Fibroblast of the aortic adventitia (primary cell): ENCODE data around the gene MTCH1. TPM values are rescaled to one million over a fixed set of nuclear protein-coding genes. Genes with fewer than 3 reads are reported as not detected.
A peak's percentile ranks its signal among the peaks of the same experiment; 100 is the strongest.

ENCODE experiments used
- DNase-seq: peaks from one replicate; pipeline ENCODE4 v3.0.0-alpha.2; 2010; ENCODE audit warnings: low read depth
- H3K4me3 ChIP-seq: 2 replicates; pipeline ENCODE4 v1.5.1; 2011; ENCODE audit warnings: low read depth, mild to moderate bottlenecking, control low read depth, low read length, moderate library complexity
- CTCF ChIP-seq: IDR thresholded peaks from 2 replicates; pipeline ENCODE4 v1.5.1; 2011; ENCODE audit warnings: mild to moderate bottlenecking, low read length, control low read depth, inconsistent platforms; ENCODE audit not compliant: insufficient read depth
- total RNA-seq: library from RNA; depleted of rRNA; stranded (reverse); fragments of >200 nt; gene quantifications from 2 replicates; pipeline ENCODE4 v1.2.3, GENCODE V29; 2012; ENCODE audit warnings: low replicate concordance

The MTCH1 gene
- total RNA-seq, 1 donor: 160 TPM

DNA sequence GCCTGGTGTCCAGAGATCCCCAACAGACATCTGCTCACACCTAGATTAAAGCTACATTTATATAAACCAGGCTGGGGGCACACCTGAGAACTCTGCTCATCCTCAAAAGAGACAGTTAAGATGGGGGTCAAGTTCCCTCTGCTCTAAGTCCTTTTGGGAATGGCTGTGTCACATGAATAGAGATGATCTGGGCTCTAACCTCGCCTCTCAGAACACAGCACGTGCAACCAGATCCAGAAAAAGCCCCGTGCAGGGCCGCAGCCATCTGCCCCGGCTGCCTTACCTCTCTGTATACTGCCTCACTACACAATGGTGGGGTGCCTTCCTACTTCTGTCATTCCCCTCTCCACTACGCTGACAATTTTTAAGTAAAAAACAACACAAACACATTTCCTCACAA is 5.9 kb downstream of the MTCH1 start:
- no peak for DNase-seq
- no peak overlapping the region for H3K4me3 ChIP-seq
- no peak for TF ChIP-seq CTCF

DNA sequence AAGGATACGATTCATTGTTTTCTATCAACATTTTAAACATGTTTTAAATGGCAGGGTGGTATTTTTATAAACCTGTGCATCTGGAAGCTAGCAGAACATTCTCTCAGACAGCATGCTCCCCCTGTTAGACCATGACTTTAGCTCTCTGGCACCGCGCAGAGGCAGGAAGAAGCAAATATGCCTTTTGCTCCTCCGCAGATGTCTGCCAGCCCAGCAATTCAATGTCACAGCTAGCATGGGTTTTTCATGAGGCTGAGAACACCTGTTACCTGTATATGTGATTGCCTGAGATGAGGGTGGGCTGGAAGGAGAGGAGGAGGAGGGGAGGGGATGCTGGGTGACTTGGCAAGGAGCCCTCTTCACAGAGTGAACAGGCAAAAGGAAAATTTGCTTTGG is 6.7 kb downstream of the MTCH1 start:
- DNase-seq: peak; percentile 75
- no peak overlapping the region for H3K4me3 ChIP-seq
- TF ChIP-seq CTCF: peak; percentile 91

DNA sequence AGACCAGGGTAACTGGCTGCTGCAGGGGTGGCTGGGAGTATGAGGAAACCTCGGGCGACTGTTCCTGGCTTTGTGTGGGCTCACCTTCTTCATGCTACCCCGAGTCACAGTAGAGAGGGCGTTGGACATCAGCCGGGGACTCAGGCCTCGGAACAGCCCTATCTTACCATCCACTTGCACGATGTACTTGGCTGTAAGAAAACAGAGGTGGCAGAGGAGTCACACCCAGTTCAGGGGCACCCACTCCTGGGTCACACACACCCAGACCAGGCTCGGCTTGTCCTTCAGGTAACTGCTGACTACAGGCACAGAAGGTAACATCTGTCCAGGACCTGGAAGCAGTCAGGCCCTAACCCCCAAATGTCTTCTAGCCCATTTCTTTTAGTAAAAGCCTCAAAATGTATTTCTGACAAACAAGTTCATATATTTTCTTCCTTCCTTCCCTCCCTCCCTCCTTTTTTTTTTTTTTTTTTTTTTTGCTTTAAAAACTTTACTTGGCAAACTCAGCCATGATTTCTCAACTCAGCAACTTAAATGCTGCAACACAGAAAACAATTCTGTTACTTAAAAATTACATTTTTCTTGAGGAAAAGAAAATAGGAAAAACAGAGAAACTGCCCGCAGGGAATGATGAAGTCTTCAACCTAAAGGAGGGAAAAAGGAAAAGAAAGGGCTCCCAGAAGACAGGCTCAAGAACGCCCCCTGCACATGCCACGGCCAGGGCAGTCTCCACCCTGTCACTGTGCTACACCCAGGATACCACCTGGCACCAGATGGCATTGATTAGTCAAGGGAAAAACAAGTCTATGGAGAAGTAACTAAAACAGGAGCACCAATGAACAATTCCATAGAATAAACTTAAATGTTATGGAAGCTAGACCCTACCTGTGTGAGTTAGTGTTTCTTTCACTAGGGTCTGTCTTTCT is 7.3 kb downstream of the MTCH1 start:
- no peak overlapping the region for H3K4me3 ChIP-seq
- DNase-seq: peak; percentile 37
- no peak for TF ChIP-seq CTCF

DNA sequence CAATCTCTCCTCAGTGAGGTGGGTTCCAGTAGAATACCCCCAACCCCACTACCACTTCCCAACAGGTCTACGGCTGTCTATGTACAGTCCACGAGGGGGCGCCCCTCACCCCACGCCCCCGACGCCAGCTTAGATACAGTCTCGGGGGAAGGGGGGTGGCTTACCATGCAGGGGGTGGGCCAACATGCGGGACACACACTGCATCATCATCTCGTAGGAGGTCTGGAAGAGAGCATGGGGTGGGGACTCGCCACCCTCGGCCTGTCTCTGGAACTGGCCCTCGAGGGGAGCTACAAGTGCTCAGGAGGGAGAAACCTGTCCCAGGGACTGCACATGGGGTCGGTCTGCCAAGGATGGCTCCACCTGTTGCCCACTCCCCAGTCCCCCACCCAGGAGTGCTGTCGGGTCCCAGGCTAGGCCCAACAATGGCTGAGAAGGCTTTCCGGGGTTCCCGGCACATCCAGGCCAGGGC is 8.5 kb downstream of the MTCH1 start:
- DNase-seq: no peak
- TF ChIP-seq CTCF: peak; percentile 53
- H3K4me3 ChIP-seq: no peak overlapping the region

DNA sequence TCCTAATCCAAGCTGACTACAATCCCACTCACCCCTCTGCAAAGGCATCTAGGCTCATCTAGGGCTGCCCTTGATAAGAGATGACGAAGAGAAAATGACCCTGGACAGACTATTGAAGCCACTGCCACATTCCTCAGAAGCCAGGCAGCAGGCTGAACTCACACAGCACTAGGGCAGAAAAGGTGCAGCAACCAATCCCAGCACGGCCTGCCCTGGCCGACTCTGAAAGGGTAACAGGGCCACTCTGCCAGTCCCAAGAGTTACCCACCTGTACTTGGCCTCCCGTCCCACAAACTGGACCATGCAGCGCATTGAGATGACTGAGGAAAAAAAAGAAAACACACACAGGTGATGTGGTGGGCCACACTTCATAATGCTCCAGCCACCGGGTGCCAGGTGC is 9.1 kb downstream of the MTCH1 start:
- no peak for DNase-seq
- H3K4me3 ChIP-seq: no peak overlapping the region
- TF ChIP-seq CTCF: no peak

GRCh38 chr6:36976509-36976908 is 9.5 kb downstream of the MTCH1 start:
- no peak overlapping the region for H3K4me3 ChIP-seq
- no peak for DNase-seq
- TF ChIP-seq CTCF: no peak

DNA sequence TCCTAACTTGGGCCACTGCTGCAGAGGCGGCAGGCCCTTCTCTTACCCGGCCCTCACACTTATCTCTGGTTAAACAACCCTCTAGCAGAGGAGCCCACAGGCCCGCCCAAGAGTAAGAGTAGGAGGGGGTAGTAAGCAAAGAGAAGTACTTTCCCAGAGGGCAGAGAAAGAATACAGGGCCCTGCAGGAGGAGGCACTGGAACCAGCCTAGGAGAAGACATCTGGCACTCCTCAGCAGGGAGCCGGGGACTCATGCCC is 10.1 kb downstream of the MTCH1 start:
- no peak overlapping the region for H3K4me3 ChIP-seq
- no peak for TF ChIP-seq CTCF
- DNase-seq: no peak
